ENCODE data around the gene DGKB. TPM values are rescaled to one million over a fixed set of nuclear protein-coding genes. Genes with fewer than 3 reads are reported as not detected.

The DGKB gene
- total and polyA plus RNA-seq, 7 experiments from 2014 or later = not detected

DNA sequence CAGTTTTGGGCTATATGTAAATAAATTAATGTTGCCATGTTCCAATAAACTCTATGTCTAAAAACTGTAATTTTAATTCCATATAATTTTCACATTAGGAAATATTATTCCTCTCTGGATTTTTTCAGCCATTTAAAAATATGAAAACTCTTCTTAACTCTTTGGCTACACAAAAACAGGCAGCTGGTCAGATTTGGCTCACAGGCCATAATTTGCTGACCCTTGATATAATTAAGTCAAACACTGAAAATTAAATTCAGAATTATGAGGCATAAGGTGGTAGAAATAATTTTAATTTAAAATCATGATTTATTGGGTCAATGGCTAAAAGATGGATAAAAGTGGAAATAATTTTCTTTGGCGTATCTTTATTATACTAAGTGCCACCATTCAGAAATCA is 746.1 kb downstream of the DGKB start:
- H3K4me3 Mint-ChIP-seq = no peak overlapping the region
- H3K4me1 ChIP-seq (ENCODE audit: control insufficient read depth in 2 of 2, insufficient read depth in 2 of 2, low read length in 2 of 2) = no peaks in the 10 kb centered on the region
- no peak for DNase-seq
- intact Hi-C loops (cut with micrococcal nuclease) = no loop called here
- no peaks in the 10 kb centered on the region for H3K27me3 Mint-ChIP-seq
- H3K4me1 Mint-ChIP-seq = no peaks in the 10 kb centered on the region
- no peak overlapping the region for H3K27ac ChIP-seq (ENCODE audit: low read depth, low read length)
- ChIA-PET CTCF (no interaction called here), POLR2A (interaction anchor here (0.8 kb wide), 1 partner anchor 19 kb away, joined by 4 read pairs; no protein-coding TSS in a partner anchor)
- H3K27ac Mint-ChIP-seq = no peak overlapping the region
- no peaks in the 10 kb centered on the region for H3K36me3 ChIP-seq (ENCODE audit: control insufficient read depth in 2 of 3, insufficient read depth in 3 of 3, low read length in 3 of 3)
- no peaks in the 10 kb centered on the region for H3K27me3 ChIP-seq (ENCODE audit: control insufficient read depth in 2 of 2, insufficient read depth in 2 of 2, low read length in 2 of 2)
- no peaks in the 10 kb centered on the region for H3K36me3 Mint-ChIP-seq
- no peak for ATAC-seq
- H3K9me3 ChIP-seq (ENCODE audit: control insufficient read depth in 2 of 3, low read length in 3 of 3) = no peaks in the 10 kb centered on the region
- peaks cover 0 to 18% (median 7%) of the 10 kb centered on the region in 11 donors for H3K9me3 Mint-ChIP-seq
- no peak overlapping the region for H3K4me3 ChIP-seq (ENCODE audit: low read length)

DNA sequence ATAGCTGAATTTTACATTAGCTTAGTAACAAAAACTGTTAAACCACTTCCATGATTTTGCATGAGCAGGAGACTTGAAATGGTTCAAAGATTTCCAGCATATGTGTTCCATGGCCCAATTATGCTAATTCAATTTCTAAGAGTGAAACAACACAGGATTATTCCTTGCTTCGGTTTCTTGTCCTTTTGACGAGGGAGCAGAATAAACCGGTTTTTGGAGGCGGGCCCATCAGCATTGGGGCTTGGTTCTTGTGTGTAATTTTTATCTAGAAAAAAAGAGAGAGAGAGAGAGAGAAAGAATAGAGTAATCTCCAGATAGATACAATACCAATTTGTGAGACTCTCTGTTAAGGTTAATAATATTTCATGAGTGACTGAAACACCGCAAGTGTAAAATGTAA is 753.6 kb downstream of the DGKB start:
- H3K4me1 ChIP-seq (ENCODE audit: control insufficient read depth in 2 of 2, insufficient read depth in 2 of 2, low read length in 2 of 2) = no peaks in the 10 kb centered on the region
- no peak for DNase-seq
- no peak for ATAC-seq
- Mint-ChIP-seq H3K27ac (no peak overlapping the region), H3K27me3 (no peaks in the 10 kb centered on the region), H3K4me1 (no peaks in the 10 kb centered on the region), H3K9me3 (peaks cover 0 to 6% (median 1%) of the 10 kb centered on the region in 11 donors), H3K36me3 (no peaks in the 10 kb centered on the region), H3K4me3 (no peak overlapping the region)
- intact Hi-C loops (cut with micrococcal nuclease) = no loop called here
- H3K36me3 ChIP-seq (ENCODE audit: control insufficient read depth in 2 of 3, insufficient read depth in 3 of 3, low read length in 3 of 3) = no peaks in the 10 kb centered on the region
- H3K9me3 ChIP-seq (ENCODE audit: control insufficient read depth in 2 of 3, low read length in 3 of 3) = no peaks in the 10 kb centered on the region
- no peaks in the 10 kb centered on the region for H3K27me3 ChIP-seq (ENCODE audit: control insufficient read depth in 2 of 2, insufficient read depth in 2 of 2, low read length in 2 of 2)
- ChIA-PET CTCF (no interaction called here), POLR2A (no interaction called here)
- H3K27ac ChIP-seq (ENCODE audit: low read depth, low read length) = no peak overlapping the region
- H3K4me3 ChIP-seq (ENCODE audit: low read length) = no peak overlapping the region

DNA sequence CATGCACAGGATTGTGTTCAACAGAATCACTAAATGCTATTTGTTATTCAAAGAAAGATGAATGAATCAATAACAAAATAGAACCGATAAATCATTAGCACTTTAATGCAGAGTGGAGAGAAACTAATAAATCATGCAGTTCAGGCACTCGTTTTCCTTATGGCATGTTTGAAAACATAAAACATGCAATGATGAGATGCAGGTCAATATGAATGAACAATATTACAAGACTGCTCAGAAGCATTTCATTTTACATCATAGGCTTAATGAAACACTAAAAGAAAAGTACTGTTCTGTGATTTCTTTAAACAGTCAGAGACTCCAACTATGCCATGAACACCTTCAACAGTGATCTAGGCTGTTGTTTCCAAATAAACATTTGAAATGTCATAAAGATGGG is 755.0 kb downstream of the DGKB start:
- no peaks in the 10 kb centered on the region for H3K36me3 Mint-ChIP-seq

DNA sequence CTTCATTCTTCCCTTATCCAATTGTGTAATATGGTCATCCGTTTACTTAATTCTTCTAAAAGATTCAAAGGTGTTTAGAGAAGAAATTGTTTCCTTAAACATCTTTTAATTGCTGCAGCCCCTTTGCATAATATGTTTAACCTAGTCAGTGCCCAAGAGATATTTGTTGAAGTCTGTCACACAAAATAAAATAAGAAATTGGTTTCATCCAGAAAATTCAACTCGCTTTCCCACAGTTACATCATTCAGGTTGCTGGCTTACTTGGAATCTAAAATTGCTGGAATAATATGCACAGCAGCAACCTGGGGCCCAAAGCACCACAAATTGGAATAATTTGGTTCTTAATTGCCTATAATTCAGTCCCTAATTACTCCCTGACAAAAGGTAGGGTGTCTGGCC is 758.0 kb downstream of the DGKB start:
- Histone ChIP-seq H3K4me3 (ENCODE audit: low read length) (no peak overlapping the region), H3K27ac (ENCODE audit: low read depth, low read length) (no peak overlapping the region), H3K9me3 (ENCODE audit: control insufficient read depth in 2 of 3, low read length in 3 of 3) (no peaks in the 10 kb centered on the region), H3K4me1 (ENCODE audit: control insufficient read depth in 2 of 2, insufficient read depth in 2 of 2, low read length in 2 of 2) (no peaks in the 10 kb centered on the region), H3K27me3 (ENCODE audit: control insufficient read depth in 2 of 2, insufficient read depth in 2 of 2, low read length in 2 of 2) (no peaks in the 10 kb centered on the region), H3K36me3 (ENCODE audit: control insufficient read depth in 2 of 3, insufficient read depth in 3 of 3, low read length in 3 of 3) (no peaks in the 10 kb centered on the region)
- CTCF ChIA-PET = no interaction called here
- Mint-ChIP-seq H3K27ac (no peak overlapping the region), H3K36me3 (no peaks in the 10 kb centered on the region), H3K9me3 (peaks cover 0 to 16% (median 3%) of the 10 kb centered on the region in 11 donors), H3K4me1 (no peaks in the 10 kb centered on the region), H3K4me3 (no peak overlapping the region), H3K27me3 (no peaks in the 10 kb centered on the region)
- no peak for DNase-seq
- intact Hi-C loops (cut with micrococcal nuclease) = no loop called here
- POLR2A ChIA-PET = no interaction called here
- ATAC-seq = no peak

More for the DNA sequence above, 755.0 kb downstream of the DGKB start:
- Histone ChIP-seq H3K27me3 (ENCODE audit: control insufficient read depth in 2 of 2, insufficient read depth in 2 of 2, low read length in 2 of 2) (no peaks in the 10 kb centered on the region), H3K4me1 (ENCODE audit: control insufficient read depth in 2 of 2, insufficient read depth in 2 of 2, low read length in 2 of 2) (no peaks in the 10 kb centered on the region), H3K27ac (ENCODE audit: low read depth, low read length) (no peak overlapping the region), H3K9me3 (ENCODE audit: control insufficient read depth in 2 of 3, low read length in 3 of 3) (no peaks in the 10 kb centered on the region), H3K4me3 (ENCODE audit: low read length) (no peak overlapping the region), H3K36me3 (ENCODE audit: control insufficient read depth in 2 of 3, insufficient read depth in 3 of 3, low read length in 3 of 3) (no peaks in the 10 kb centered on the region)
- no peak overlapping the region for H3K27ac Mint-ChIP-seq
- no peak overlapping the region for H3K4me3 Mint-ChIP-seq
- intact Hi-C loops (cut with micrococcal nuclease) = no loop called here
- peaks cover 0 to 7% (median 1%) of the 10 kb centered on the region in 11 donors for H3K9me3 Mint-ChIP-seq
- H3K4me1 Mint-ChIP-seq = no peaks in the 10 kb centered on the region
- CTCF ChIA-PET = no interaction called here
- POLR2A ChIA-PET = no interaction called here
- DNase-seq (no peak), ATAC-seq (no peak)
- no peaks in the 10 kb centered on the region for H3K27me3 Mint-ChIP-seq

DNA sequence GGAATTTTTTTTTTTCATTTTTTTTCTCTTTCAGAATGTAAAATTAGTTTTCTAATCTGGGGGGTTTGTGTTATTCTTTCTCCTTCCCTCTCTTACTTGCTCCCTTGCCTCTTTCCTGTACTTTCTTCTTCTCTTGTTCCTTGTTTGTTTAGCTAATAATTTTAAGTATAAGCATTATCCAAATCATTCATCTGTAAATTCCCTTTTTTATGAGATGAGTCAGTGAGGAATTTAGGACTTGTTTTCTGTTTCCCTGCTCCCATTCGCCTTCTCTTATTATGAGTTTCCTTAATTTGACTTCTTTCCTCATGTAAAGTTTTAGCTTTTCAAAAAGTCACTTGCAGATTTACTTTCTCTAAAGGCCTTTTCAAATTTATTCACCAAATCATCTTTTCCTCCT is 758.4 kb downstream of the DGKB start:
- no peaks in the 10 kb centered on the region for H3K9me3 ChIP-seq (ENCODE audit: control insufficient read depth in 2 of 3, low read length in 3 of 3)
- ATAC-seq = no peak
- Mint-ChIP-seq H3K36me3 (no peaks in the 10 kb centered on the region), H3K27me3 (no peaks in the 10 kb centered on the region), H3K27ac (no peak overlapping the region), H3K4me1 (no peaks in the 10 kb centered on the region), H3K4me3 (no peak overlapping the region), H3K9me3 (peaks cover 0 to 16% (median 3%) of the 10 kb centered on the region in 11 donors)
- POLR2A ChIA-PET = no interaction called here
- H3K27me3 ChIP-seq (ENCODE audit: control insufficient read depth in 2 of 2, insufficient read depth in 2 of 2, low read length in 2 of 2) = no peaks in the 10 kb centered on the region
- no peaks in the 10 kb centered on the region for H3K4me1 ChIP-seq (ENCODE audit: control insufficient read depth in 2 of 2, insufficient read depth in 2 of 2, low read length in 2 of 2)
- intact Hi-C loops (cut with micrococcal nuclease) = no loop called here
- H3K4me3 ChIP-seq (ENCODE audit: low read length) = no peak overlapping the region
- no peaks in the 10 kb centered on the region for H3K36me3 ChIP-seq (ENCODE audit: control insufficient read depth in 2 of 3, insufficient read depth in 3 of 3, low read length in 3 of 3)
- DNase-seq = no peak
- no peak overlapping the region for H3K27ac ChIP-seq (ENCODE audit: low read depth, low read length)
- CTCF ChIA-PET = no interaction called here

DNA sequence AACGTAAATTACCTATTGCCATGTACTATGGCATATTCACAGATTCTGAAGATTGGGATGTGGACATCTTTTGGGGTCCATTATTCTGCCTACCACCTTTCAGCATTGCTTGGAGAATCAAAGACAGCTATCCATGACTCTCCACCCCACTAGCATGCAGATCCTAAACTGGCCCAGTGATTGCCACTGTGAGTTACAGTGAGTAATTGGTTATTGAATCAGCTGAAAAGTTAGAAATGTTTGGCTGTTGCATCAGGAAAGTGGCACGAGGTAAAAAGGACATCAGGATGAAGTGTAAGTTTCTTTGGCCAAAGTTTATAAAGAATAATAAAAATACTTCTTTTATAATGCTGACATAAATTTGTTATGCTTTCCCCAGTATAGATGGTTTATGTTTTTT is 764.9 kb downstream of the DGKB start:
- Histone ChIP-seq H3K9me3 (ENCODE audit: control insufficient read depth in 2 of 3, low read length in 3 of 3) (no peaks in the 10 kb centered on the region), H3K27ac (ENCODE audit: low read depth, low read length) (no peak overlapping the region), H3K4me3 (ENCODE audit: low read length) (no peak overlapping the region), H3K27me3 (ENCODE audit: control insufficient read depth in 2 of 2, insufficient read depth in 2 of 2, low read length in 2 of 2) (no peaks in the 10 kb centered on the region), H3K36me3 (ENCODE audit: control insufficient read depth in 2 of 3, insufficient read depth in 3 of 3, low read length in 3 of 3) (no peaks in the 10 kb centered on the region), H3K4me1 (ENCODE audit: control insufficient read depth in 2 of 2, insufficient read depth in 2 of 2, low read length in 2 of 2) (no peaks in the 10 kb centered on the region)
- Mint-ChIP-seq H3K27ac (no peak overlapping the region), H3K9me3 (peaks cover 0 to 18% (median 4%) of the 10 kb centered on the region in 11 donors), H3K27me3 (no peaks in the 10 kb centered on the region), H3K4me3 (no peak overlapping the region), H3K36me3 (no peaks in the 10 kb centered on the region), H3K4me1 (no peaks in the 10 kb centered on the region)
- ATAC-seq (no peak), DNase-seq (no peak)
- ChIA-PET POLR2A (interaction anchor here (0.5 kb wide), 1 partner anchor 19 kb away, joined by 4 read pairs; no protein-coding TSS in a partner anchor), CTCF (no interaction called here)
- intact Hi-C loops (cut with micrococcal nuclease) = no loop called here

DNA sequence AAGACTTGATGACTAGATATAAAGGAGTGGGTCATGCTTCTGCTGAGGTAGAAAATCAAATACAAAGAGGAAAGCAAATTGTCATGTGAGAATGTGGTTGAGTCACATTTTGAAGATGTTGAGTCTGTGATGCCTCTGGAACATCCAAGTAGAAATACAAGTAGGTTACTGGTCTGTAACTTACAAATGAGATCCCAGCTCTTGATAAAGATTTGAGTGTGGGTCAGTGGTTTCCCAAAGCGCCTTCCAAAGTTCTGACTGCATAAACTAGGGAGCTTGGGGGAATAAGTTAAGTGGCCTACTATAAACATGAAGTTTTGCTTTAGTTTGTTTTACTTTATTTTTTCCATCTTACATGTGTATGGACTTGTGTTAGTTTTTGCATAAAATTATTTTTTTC is 768.8 kb downstream of the DGKB start:
- Mint-ChIP-seq H3K27ac (no peak overlapping the region), H3K4me1 (no peaks in the 10 kb centered on the region), H3K27me3 (no peaks in the 10 kb centered on the region), H3K9me3 (peaks cover 0 to 14% (median under 1%) of the 10 kb centered on the region in 11 donors), H3K36me3 (no peaks in the 10 kb centered on the region), H3K4me3 (no peak overlapping the region)
- DNase-seq (no peak), ATAC-seq (no peak)
- Histone ChIP-seq H3K4me3 (ENCODE audit: low read length) (no peak overlapping the region), H3K9me3 (ENCODE audit: control insufficient read depth in 2 of 3, low read length in 3 of 3) (no peaks in the 10 kb centered on the region), H3K27ac (ENCODE audit: low read depth, low read length) (no peak overlapping the region), H3K4me1 (ENCODE audit: control insufficient read depth in 2 of 2, insufficient read depth in 2 of 2, low read length in 2 of 2) (no peaks in the 10 kb centered on the region), H3K36me3 (ENCODE audit: control insufficient read depth in 2 of 3, insufficient read depth in 3 of 3, low read length in 3 of 3) (no peaks in the 10 kb centered on the region), H3K27me3 (ENCODE audit: control insufficient read depth in 2 of 2, insufficient read depth in 2 of 2, low read length in 2 of 2) (no peaks in the 10 kb centered on the region)
- CTCF ChIA-PET = no interaction called here
- intact Hi-C loops (cut with micrococcal nuclease) = no loop called here
- POLR2A ChIA-PET = no interaction called here

All from naive thymus-derived CD4-positive, alpha-beta T cell (primary cell).